ENCODE measurements around the gene MARK4.

Gene MARK4

GRCh38 chr19:45250832-45251451, at the start of gene MARK4:
Gene MARK4 (plus strand): TSS chr19:45251271. CDS start chr19:45251589, 318 bp downstream.
- peaks cover 43% of the 10 kb centered on the region for H4K20me1 ChIP-seq
- H3K4me3 ChIP-seq: peak within 1 kb of the TSS; percentile 94
- H3K9me3 ChIP-seq: no peaks in the 10 kb centered on the region
- H3K27ac ChIP-seq: peak within 1 kb of the TSS; percentile 93
- peaks cover 23% of the 10 kb centered on the region; the same call in 1 of the 2 replicates for H3K36me3 ChIP-seq
- H3K4me2 ChIP-seq: peak within 1 kb of the TSS; percentile 95
- no peaks in the 10 kb centered on the region for H3K27me3 ChIP-seq
- peak within 1 kb of the TSS; percentile 87 for H3K9ac ChIP-seq
- TF ChIP-seq Cebpa-rat (IDR thresholded peaks at IDR 0.05): no peak
- peaks cover 70% of the 10 kb centered on the region for H3K4me1 ChIP-seq

- H3K9ac ChIP-seq: no peak overlapping the region
These were observed 48.4 kb upstream of the MARK4 start for GRCh38 chr19:45202637-45203036.

GRCh38 chr19:45205810-45206209, 45.3 kb upstream of the MARK4 start:
- Histone ChIP-seq H3K36me3 (0 out of 2 replicates have a peak, but pooled peaks cover 4% of the 10 kb centered on the region), H3K4me3 (no peak overlapping the region), H4K20me1 (no peaks in the 10 kb centered on the region), H3K4me2 (no peak overlapping the region), H3K9ac (no peak overlapping the region), H3K4me1 (peaks cover 11% of the 10 kb centered on the region), H3K9me3 (peaks cover 16% of the 10 kb centered on the region), H3K27me3 (no peaks in the 10 kb centered on the region), H3K27ac (no peak overlapping the region)
- TF ChIP-seq Cebpa-rat (IDR thresholded peaks at IDR 0.05): no peak

More at GRCh38 chr19:45202637-45203036, 48.4 kb upstream of the MARK4 start:
- Histone ChIP-seq H4K20me1 (no peaks in the 10 kb centered on the region), H3K4me2 (no peak overlapping the region), H3K4me1 (peaks cover 5% of the 10 kb centered on the region; the same call in 1 of the 2 replicates), H3K9me3 (peaks cover 16% of the 10 kb centered on the region), H3K27me3 (no peaks in the 10 kb centered on the region), H3K4me3 (no peak overlapping the region), H3K36me3 (0 out of 2 replicates have a peak, but pooled peaks cover 4% of the 10 kb centered on the region), H3K27ac (no peak overlapping the region)
- no peak for TF ChIP-seq Cebpa-rat (IDR thresholded peaks at IDR 0.05)

- Histone ChIP-seq H3K9me3 (peaks cover 15% of the 10 kb centered on the region), H3K27ac (no peak overlapping the region), H3K4me2 (no peak overlapping the region), H3K27me3 (no peaks in the 10 kb centered on the region), H4K20me1 (no peaks in the 10 kb centered on the region), H3K9ac (no peak overlapping the region), H3K4me3 (no peak overlapping the region), H3K4me1 (peaks cover 16% of the 10 kb centered on the region), H3K36me3 (0 out of 2 replicates have a peak, but pooled peaks cover 4% of the 10 kb centered on the region)
- TF ChIP-seq Cebpa-rat (IDR thresholded peaks at IDR 0.05): no peak
These were observed 44.7 kb upstream of the MARK4 start for GRCh38 chr19:45206328-45206727.

GRCh38 chr19:45211751-45212381, 39.2 kb upstream of the MARK4 start:
- H3K9me3 ChIP-seq: no peaks in the 10 kb centered on the region
- no peak for TF ChIP-seq Cebpa-rat (IDR thresholded peaks at IDR 0.05)
- peaks cover 3% of the 10 kb centered on the region; the same call in 1 of the 2 replicates for H3K27me3 ChIP-seq
- H3K36me3 ChIP-seq: no peaks in the 10 kb centered on the region
- no peak overlapping the region for H3K4me3 ChIP-seq
- H3K9ac ChIP-seq: peak overlapping the region; percentile 53; the same call in 1 of the 2 replicates
- no peaks in the 10 kb centered on the region for H4K20me1 ChIP-seq
- peak overlapping the region; percentile 57 for H3K4me2 ChIP-seq
- H3K4me1 ChIP-seq: peaks cover 45% of the 10 kb centered on the region
- peak overlapping the region; percentile 51; the same call in 1 of the 2 replicates for H3K27ac ChIP-seq

- Histone ChIP-seq H3K4me2 (no peak overlapping the region), H3K9me3 (no peaks in the 10 kb centered on the region), H3K9ac (no peak overlapping the region), H3K36me3 (no peaks in the 10 kb centered on the region), H3K4me3 (no peak overlapping the region), H3K27ac (no peak overlapping the region), H3K4me1 (peaks cover 45% of the 10 kb centered on the region), H3K27me3 (peaks cover 13% of the 10 kb centered on the region; the same call in 1 of the 2 replicates), H4K20me1 (no peaks in the 10 kb centered on the region)
- TF ChIP-seq Cebpa-rat (IDR thresholded peaks at IDR 0.05): no peak
These were observed 38.0 kb upstream of the MARK4 start for GRCh38 chr19:45213031-45213430.

GRCh38 chr19:45215391-45216191, 35.5 kb upstream of the MARK4 start:
- no peaks in the 10 kb centered on the region for H3K36me3 ChIP-seq
- H3K4me3 ChIP-seq: peak overlapping the region; percentile 29; the same call in 1 of the 2 replicates
- peak overlapping the region; percentile 28; the same call in 1 of the 2 replicates for H3K27ac ChIP-seq
- H3K27me3 ChIP-seq: peaks cover 13% of the 10 kb centered on the region; the same call in 1 of the 2 replicates
- H4K20me1 ChIP-seq: no peaks in the 10 kb centered on the region
- no peaks in the 10 kb centered on the region for H3K9me3 ChIP-seq
- peak overlapping the region; percentile 88 for H3K4me2 ChIP-seq
- H3K9ac ChIP-seq: peak overlapping the region; percentile 46; the same call in 1 of the 2 replicates
- TF ChIP-seq Cebpa-rat (IDR thresholded peaks at IDR 0.05): no peak
- peaks cover 56% of the 10 kb centered on the region for H3K4me1 ChIP-seq

GRCh38 chr19:45216667-45217066, 34.4 kb upstream of the MARK4 start:
- H3K9ac ChIP-seq: no peak overlapping the region
- H3K4me1 ChIP-seq: peaks cover 46% of the 10 kb centered on the region
- no peak overlapping the region; the same call in 1 of the 2 replicates for H3K4me2 ChIP-seq
- no peaks in the 10 kb centered on the region for H3K36me3 ChIP-seq
- H3K9me3 ChIP-seq: no peaks in the 10 kb centered on the region
- no peak for TF ChIP-seq Cebpa-rat (IDR thresholded peaks at IDR 0.05)
- no peak overlapping the region for H3K27ac ChIP-seq
- no peak overlapping the region for H3K4me3 ChIP-seq
- no peaks in the 10 kb centered on the region for H4K20me1 ChIP-seq
- H3K27me3 ChIP-seq: peaks cover 13% of the 10 kb centered on the region; the same call in 1 of the 2 replicates

GRCh38 chr19:45217193-45217956, 33.7 kb upstream of the MARK4 start:
- no peak overlapping the region for H3K4me3 ChIP-seq
- H3K36me3 ChIP-seq: no peaks in the 10 kb centered on the region
- H3K9me3 ChIP-seq: no peaks in the 10 kb centered on the region
- peaks cover 39% of the 10 kb centered on the region for H3K4me1 ChIP-seq
- no peaks in the 10 kb centered on the region for H4K20me1 ChIP-seq
- no peak overlapping the region for H3K4me2 ChIP-seq
- H3K27ac ChIP-seq: no peak overlapping the region
- peaks cover 13% of the 10 kb centered on the region; the same call in 1 of the 2 replicates for H3K27me3 ChIP-seq
- no peak overlapping the region for H3K9ac ChIP-seq
- no peak for TF ChIP-seq Cebpa-rat (IDR thresholded peaks at IDR 0.05)
